Measurements from ENCODE around the gene UNC13C. TPM values are rescaled to one million over a fixed set of nuclear protein-coding genes. Genes with fewer than 3 reads are reported as not detected.

The UNC13C gene
- total RNA-seq, 1 donor from 2014 or later = not detected

- no peaks in the 10 kb centered on the region for H3K36me3 ChIP-seq
- H3K27me3 ChIP-seq = no peaks in the 10 kb centered on the region
- H3K9me3 ChIP-seq = no peaks in the 10 kb centered on the region
- TF ChIP-seq POLR2A (IDR thresholded peaks at IDR 0.05) (no peak), CTCF (IDR thresholded peaks at IDR 0.05) (no peak), POLR2AphosphoS5 (IDR thresholded peaks at IDR 0.05; ENCODE audit: insufficient read depth in 1 of 2, low read depth in 1 of 2) (no peak)
- H3K4me1 ChIP-seq = no peaks in the 10 kb centered on the region
- intact Hi-C loops (cut with DNase I) = no loop called here
- no peak overlapping the region for H3K4me3 ChIP-seq
- H3K27ac ChIP-seq = no peak overlapping the region
- DNase-seq (ENCODE audit: extremely low spot score in 2 of 2) = no peak
Measured at GRCh38 chr15:54307252-54307902, 329.1 kb downstream of the UNC13C start.

GRCh38 chr15:54307926-54308325 is 329.7 kb downstream of the UNC13C start:
- DNase-seq (ENCODE audit: extremely low spot score in 2 of 2) = no peak
- H3K9me3 ChIP-seq = no peaks in the 10 kb centered on the region
- H3K4me1 ChIP-seq = no peaks in the 10 kb centered on the region
- no peaks in the 10 kb centered on the region for H3K36me3 ChIP-seq
- intact Hi-C loops (cut with DNase I) = no loop called here
- no peak overlapping the region for H3K27ac ChIP-seq
- no peaks in the 10 kb centered on the region for H3K27me3 ChIP-seq
- H3K4me3 ChIP-seq = no peak overlapping the region
- no peak for TF ChIP-seq CTCF (IDR thresholded peaks at IDR 0.05)
- TF ChIP-seq POLR2AphosphoS5 (IDR thresholded peaks at IDR 0.05; ENCODE audit: insufficient read depth in 1 of 2, low read depth in 1 of 2) = no peak
- no peak for TF ChIP-seq POLR2A (IDR thresholded peaks at IDR 0.05)

- Histone ChIP-seq H3K27ac (no peak overlapping the region), H3K9me3 (no peaks in the 10 kb centered on the region), H3K27me3 (no peaks in the 10 kb centered on the region), H3K4me1 (no peaks in the 10 kb centered on the region), H3K4me3 (no peak overlapping the region), H3K36me3 (no peaks in the 10 kb centered on the region)
- no peak for TF ChIP-seq POLR2AphosphoS5 (IDR thresholded peaks at IDR 0.05; ENCODE audit: insufficient read depth in 1 of 2, low read depth in 1 of 2)
- TF ChIP-seq CTCF (IDR thresholded peaks at IDR 0.05) = no peak
- no peak for TF ChIP-seq POLR2A (IDR thresholded peaks at IDR 0.05)
- intact Hi-C loops (cut with DNase I) = no loop called here
- DNase-seq (ENCODE audit: extremely low spot score in 2 of 2) = no peak
Measured at GRCh38 chr15:54312528-54312927, 334.3 kb downstream of the UNC13C start.

- TF ChIP-seq POLR2A (IDR thresholded peaks at IDR 0.05) = no peak
- TF ChIP-seq CTCF (IDR thresholded peaks at IDR 0.05) = no peak
- no peak for TF ChIP-seq POLR2AphosphoS5 (IDR thresholded peaks at IDR 0.05; ENCODE audit: insufficient read depth in 1 of 2, low read depth in 1 of 2)
- Histone ChIP-seq H3K4me1 (no peaks in the 10 kb centered on the region), H3K4me3 (no peak overlapping the region), H3K9me3 (no peaks in the 10 kb centered on the region), H3K27ac (no peak overlapping the region), H3K27me3 (no peaks in the 10 kb centered on the region), H3K36me3 (no peaks in the 10 kb centered on the region)
- DNase-seq (ENCODE audit: extremely low spot score in 2 of 2) = no peak
- intact Hi-C loops (cut with DNase I) = no loop called here
Measured at GRCh38 chr15:54321426-54321825, 343.2 kb downstream of the UNC13C start.

DNA sequence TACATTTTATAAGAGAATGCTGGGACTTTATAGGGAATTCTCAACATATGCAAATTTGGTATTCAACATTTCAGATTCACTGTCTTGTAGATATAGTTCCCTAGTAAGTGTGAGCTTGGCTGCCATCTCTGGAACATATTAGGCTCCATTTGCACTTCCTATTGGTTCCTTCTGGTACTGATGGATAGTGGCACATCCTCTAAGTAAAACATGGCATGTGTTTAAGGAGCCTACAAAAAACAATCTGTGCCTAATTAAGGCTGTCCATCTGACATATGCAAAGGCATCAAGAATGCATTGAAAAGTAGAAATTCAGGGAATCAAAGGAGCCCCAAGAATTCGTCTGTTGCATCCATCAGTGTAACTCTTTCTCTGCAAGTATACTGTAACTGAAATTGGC is 344.1 kb downstream of the UNC13C start:
- Histone ChIP-seq H3K27me3 (no peaks in the 10 kb centered on the region), H3K9me3 (no peaks in the 10 kb centered on the region), H3K27ac (no peak overlapping the region), H3K4me3 (no peak overlapping the region), H3K4me1 (no peaks in the 10 kb centered on the region), H3K36me3 (no peaks in the 10 kb centered on the region)
- no peak for DNase-seq (ENCODE audit: extremely low spot score in 2 of 2)
- intact Hi-C loops (cut with DNase I) = no loop called here
- TF ChIP-seq POLR2A (IDR thresholded peaks at IDR 0.05) (no peak), POLR2AphosphoS5 (IDR thresholded peaks at IDR 0.05; ENCODE audit: insufficient read depth in 1 of 2, low read depth in 1 of 2) (no peak), CTCF (IDR thresholded peaks at IDR 0.05) (no peak)

Data from vagina (tissue), 2 donors.